ENCODE data around the gene GPR78. TPM values are rescaled to one million over a fixed set of nuclear protein-coding genes. Genes with fewer than 3 reads are reported as not detected.

The GPR78 gene
- total and polyA plus RNA-seq, 2 donors (not counting 1 experiment from before 2014, with no cell fraction given) = 0.20 to 0.33 TPM

DNA sequence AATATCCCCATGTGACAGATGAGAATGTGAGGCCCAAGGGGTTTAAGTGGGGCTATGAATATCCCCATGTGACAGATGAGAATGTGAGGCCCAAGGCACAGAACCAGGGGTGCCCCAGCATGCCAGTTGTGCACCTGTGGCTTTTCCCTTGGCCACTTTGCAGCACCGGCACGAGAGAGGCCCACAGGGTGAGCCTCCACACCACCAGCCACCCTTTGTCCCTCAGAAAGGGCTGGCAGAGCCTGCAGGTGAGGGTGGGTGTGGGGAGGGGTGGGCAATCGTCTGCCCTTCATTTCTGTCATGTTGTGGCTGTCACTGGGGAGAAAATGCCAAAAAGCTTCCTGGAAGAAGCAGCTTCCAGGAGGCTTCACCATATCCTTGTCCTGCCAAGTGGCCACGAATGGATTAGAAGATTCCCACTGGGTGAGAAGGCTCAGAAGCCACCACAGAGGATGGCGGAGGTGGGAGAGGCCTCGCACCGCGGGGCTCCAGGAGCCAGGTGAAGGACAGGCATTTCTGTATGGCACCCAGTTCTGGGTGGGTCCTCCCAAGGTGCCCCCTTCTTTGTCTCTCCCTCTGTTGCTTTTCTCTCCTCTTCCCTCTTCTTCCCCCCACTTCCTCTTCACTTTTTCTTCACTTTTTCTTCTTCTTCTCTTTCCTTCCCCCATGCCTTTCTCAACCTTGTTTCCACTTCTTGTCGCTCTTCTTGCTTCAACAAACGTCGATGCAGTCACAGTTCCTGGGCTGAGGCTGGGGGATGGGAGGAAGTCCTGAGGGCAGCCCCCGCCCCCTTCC lies 469 bp upstream of the GPR78 start:
- Histone ChIP-seq H3K9ac (ENCODE audit: insufficient read depth, low read length) (no peak overlapping the region), H3K9me3 (ENCODE audit: control insufficient read depth, insufficient read depth, low read depth, low read length) (no peaks in the 10 kb centered on the region), H3K4me3 (replicated peaks in 1 of 4; ENCODE audit: control extremely low read depth in 1 of 4, insufficient read depth in 1 of 4, low read depth in 3 of 4, low read length in 4 of 4) (no peak overlapping the region), H3K27ac (ENCODE audit: insufficient read depth, low read length) (no peak overlapping the region), H2AFZ (ENCODE audit: low read length) (no peak overlapping the region), H3K36me3 (ENCODE audit: control insufficient read depth, insufficient read depth, low read length) (no peaks in the 10 kb centered on the region), H3K27me3 (ENCODE audit: control insufficient read depth, insufficient read depth, low read length) (peaks cover 12% of the 10 kb centered on the region), H3K79me2 (ENCODE audit: control insufficient read depth, insufficient read depth, low read length) (no peaks in the 10 kb centered on the region), H3K4me1 (ENCODE audit: control insufficient read depth, extremely low read depth, insufficient read depth, low read length) (no peaks in the 10 kb centered on the region), H3K4me2 (ENCODE audit: extremely low read depth, insufficient read depth, low read length) (no peak overlapping the region), H4K20me1 (ENCODE audit: control insufficient read depth, extremely low read depth, insufficient read depth, low read length) (no peaks in the 10 kb centered on the region)
- DNase-seq (ENCODE audit: low read depth in 2 of 2) = no peak
- no peak for TF ChIP-seq EZH2 (IDR thresholded peaks at IDR 0.05; ENCODE audit: low read length, missing control alignments)
- TF ChIP-seq, protein P1, sequence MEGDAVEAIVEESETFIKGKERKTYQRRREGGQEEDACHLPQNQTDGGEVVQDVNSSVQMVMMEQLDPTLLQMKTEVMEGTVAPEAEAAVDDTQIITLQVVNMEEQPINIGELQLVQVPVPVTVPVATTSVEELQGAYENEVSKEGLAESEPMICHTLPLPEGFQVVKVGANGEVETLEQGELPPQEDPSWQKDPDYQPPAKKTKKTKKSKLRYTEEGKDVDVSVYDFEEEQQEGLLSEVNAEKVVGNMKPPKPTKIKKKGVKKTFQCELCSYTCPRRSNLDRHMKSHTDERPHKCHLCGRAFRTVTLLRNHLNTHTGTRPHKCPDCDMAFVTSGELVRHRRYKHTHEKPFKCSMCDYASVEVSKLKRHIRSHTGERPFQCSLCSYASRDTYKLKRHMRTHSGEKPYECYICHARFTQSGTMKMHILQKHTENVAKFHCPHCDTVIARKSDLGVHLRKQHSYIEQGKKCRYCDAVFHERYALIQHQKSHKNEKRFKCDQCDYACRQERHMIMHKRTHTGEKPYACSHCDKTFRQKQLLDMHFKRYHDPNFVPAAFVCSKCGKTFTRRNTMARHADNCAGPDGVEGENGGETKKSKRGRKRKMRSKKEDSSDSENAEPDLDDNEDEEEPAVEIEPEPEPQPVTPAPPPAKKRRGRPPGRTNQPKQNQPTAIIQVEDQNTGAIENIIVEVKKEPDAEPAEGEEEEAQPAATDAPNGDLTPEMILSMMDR (conservative IDR thresholded peaks at IDR 0.05 in 1 of 2, IDR thresholded peaks at IDR 0.05 in 1 of 2; ENCODE audit: low read depth in 1 of 2, low read length in 2 of 2) = no peak

DNA sequence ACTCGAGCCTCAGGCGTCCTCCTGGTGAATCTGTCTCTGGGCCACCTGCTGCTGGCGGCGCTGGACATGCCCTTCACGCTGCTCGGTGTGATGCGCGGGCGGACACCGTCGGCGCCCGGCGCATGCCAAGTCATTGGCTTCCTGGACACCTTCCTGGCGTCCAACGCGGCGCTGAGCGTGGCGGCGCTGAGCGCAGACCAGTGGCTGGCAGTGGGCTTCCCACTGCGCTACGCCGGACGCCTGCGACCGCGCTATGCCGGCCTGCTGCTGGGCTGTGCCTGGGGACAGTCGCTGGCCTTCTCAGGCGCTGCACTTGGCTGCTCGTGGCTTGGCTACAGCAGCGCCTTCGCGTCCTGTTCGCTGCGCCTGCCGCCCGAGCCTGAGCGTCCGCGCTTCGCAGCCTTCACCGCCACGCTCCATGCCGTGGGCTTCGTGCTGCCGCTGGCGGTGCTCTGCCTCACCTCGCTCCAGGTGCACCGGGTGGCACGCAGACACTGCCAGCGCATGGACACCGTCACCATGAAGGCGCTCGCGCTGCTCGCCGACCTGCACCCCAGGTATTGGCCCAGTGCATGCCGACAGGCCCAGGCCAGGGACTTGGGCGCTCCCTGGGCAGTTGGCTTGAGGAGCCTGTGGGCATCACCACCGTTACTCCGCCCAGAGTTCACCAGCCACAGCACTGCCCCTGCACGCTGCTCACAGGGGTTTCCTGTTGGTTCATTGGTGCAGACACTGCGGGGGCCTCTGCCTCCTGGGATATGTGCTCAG lies 1.1 kb downstream of the GPR78 start:
- TF ChIP-seq EZH2 (IDR thresholded peaks at IDR 0.05; ENCODE audit: low read length, missing control alignments) = no peak
- TF ChIP-seq, protein P1 (conservative IDR thresholded peaks at IDR 0.05 in 1 of 2, IDR thresholded peaks at IDR 0.05 in 1 of 2; ENCODE audit: low read depth in 1 of 2, low read length in 2 of 2) = no peak
- Histone ChIP-seq H3K27me3 (ENCODE audit: control insufficient read depth, insufficient read depth, low read length) (peaks cover 12% of the 10 kb centered on the region), H3K4me1 (ENCODE audit: control insufficient read depth, extremely low read depth, insufficient read depth, low read length) (no peaks in the 10 kb centered on the region), H3K4me2 (ENCODE audit: extremely low read depth, insufficient read depth, low read length) (no peak overlapping the region), H3K79me2 (ENCODE audit: control insufficient read depth, insufficient read depth, low read length) (no peaks in the 10 kb centered on the region), H3K36me3 (ENCODE audit: control insufficient read depth, insufficient read depth, low read length) (no peaks in the 10 kb centered on the region), H3K9me3 (ENCODE audit: control insufficient read depth, insufficient read depth, low read depth, low read length) (no peaks in the 10 kb centered on the region), H3K4me3 (replicated peaks in 1 of 4; ENCODE audit: control extremely low read depth in 1 of 4, insufficient read depth in 1 of 4, low read depth in 3 of 4, low read length in 4 of 4) (no peak overlapping the region), H3K9ac (ENCODE audit: insufficient read depth, low read length) (no peak overlapping the region), H4K20me1 (ENCODE audit: control insufficient read depth, extremely low read depth, insufficient read depth, low read length) (no peaks in the 10 kb centered on the region), H2AFZ (ENCODE audit: low read length) (no peak overlapping the region), H3K27ac (ENCODE audit: insufficient read depth, low read length) (no peak overlapping the region)
- DNase-seq (ENCODE audit: low read depth in 2 of 2) = no peak

DNA sequence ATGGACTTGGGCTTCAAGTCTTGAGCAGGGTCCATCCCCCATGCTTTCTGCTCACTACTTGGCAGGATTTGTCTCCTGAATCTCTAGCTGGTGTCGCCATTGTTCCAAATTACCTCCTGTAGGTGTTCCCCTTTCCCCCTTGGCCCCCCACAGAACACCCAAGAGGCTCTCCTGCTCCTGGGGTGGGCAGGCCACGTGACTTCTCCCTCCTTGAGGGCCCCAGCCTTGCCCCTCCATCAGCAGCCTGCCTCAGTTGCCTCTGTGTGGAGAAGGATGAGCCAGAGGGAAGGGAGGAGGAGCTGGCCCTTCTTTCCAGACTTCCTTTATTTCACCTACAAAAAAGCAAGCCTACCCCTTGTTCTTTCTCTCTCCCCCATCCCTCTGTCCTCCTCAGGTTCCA lies 1.8 kb downstream of the GPR78 start:
- TF ChIP-seq, protein P1 (conservative IDR thresholded peaks at IDR 0.05 in 1 of 2, IDR thresholded peaks at IDR 0.05 in 1 of 2; ENCODE audit: low read depth in 1 of 2, low read length in 2 of 2) = no peak
- TF ChIP-seq EZH2 (IDR thresholded peaks at IDR 0.05; ENCODE audit: low read length, missing control alignments) = no peak
- Histone ChIP-seq H3K27me3 (ENCODE audit: control insufficient read depth, insufficient read depth, low read length) (peaks cover 12% of the 10 kb centered on the region), H3K4me3 (replicated peaks in 1 of 4; ENCODE audit: control extremely low read depth in 1 of 4, insufficient read depth in 1 of 4, low read depth in 3 of 4, low read length in 4 of 4) (no peak overlapping the region), H3K27ac (ENCODE audit: insufficient read depth, low read length) (no peak overlapping the region), H4K20me1 (ENCODE audit: control insufficient read depth, extremely low read depth, insufficient read depth, low read length) (no peaks in the 10 kb centered on the region), H2AFZ (ENCODE audit: low read length) (no peak overlapping the region), H3K4me2 (ENCODE audit: extremely low read depth, insufficient read depth, low read length) (no peak overlapping the region), H3K4me1 (ENCODE audit: control insufficient read depth, extremely low read depth, insufficient read depth, low read length) (no peaks in the 10 kb centered on the region), H3K79me2 (ENCODE audit: control insufficient read depth, insufficient read depth, low read length) (no peaks in the 10 kb centered on the region), H3K9ac (ENCODE audit: insufficient read depth, low read length) (no peak overlapping the region), H3K36me3 (ENCODE audit: control insufficient read depth, insufficient read depth, low read length) (no peaks in the 10 kb centered on the region), H3K9me3 (ENCODE audit: control insufficient read depth, insufficient read depth, low read depth, low read length) (no peaks in the 10 kb centered on the region)
- no peak for DNase-seq (ENCODE audit: low read depth in 2 of 2)

Measured in fibroblast of lung (primary cell).